Loucy (cell line): Measurements from ENCODE around the gene HPF1.

Experiments used
- H2AFZ ChIP-seq: fragments of 200-600 bp; sonication (generic); 2 replicates; pipeline ENCODE4 v1.6.0; 2016; ENCODE audit warnings: antibody characterized with exemption, mild to moderate bottlenecking, low read length, moderate library complexity
- H3F3A ChIP-seq: fragments of 200-600 bp; 2 replicates; pipeline ENCODE4 v1.6.0; 2016; ENCODE audit warnings: antibody characterized with exemption, low read depth, mild to moderate bottlenecking
- H3K27me3 ChIP-seq: fragments of 200-600 bp; sonication (generic); 2 replicates; pipeline ENCODE4 v1.6.1; 2014; ENCODE audit warnings: low read length, mild to moderate bottlenecking; ENCODE audit not compliant: insufficient read depth, poor library complexity, severe bottlenecking
- H3K36me3 ChIP-seq: fragments of 200-600 bp; sonication (generic); 2 replicates; pipeline ENCODE4 v1.6.1; 2016; ENCODE audit warnings: low read length; ENCODE audit not compliant: insufficient read depth
- H3K4me1 ChIP-seq: fragments of 200-600 bp; sonication (generic); 2 replicates; pipeline ENCODE4 v1.5.1; 2014; ENCODE audit warnings: low read length, mild to moderate bottlenecking; ENCODE audit not compliant: insufficient read depth, poor library complexity, severe bottlenecking
- H3K4me2 ChIP-seq: fragments of 200-600 bp; sonication (generic); 2 replicates; pipeline ENCODE4 v1.6.0; 2014; ENCODE audit warnings: antibody characterized with exemption, low read length, low read depth, mild to moderate bottlenecking; ENCODE audit not compliant: poor library complexity, severe bottlenecking
- H3K4me3 ChIP-seq: fragments of 200-600 bp; sonication (generic); 2 replicates; pipeline ENCODE4 v1.5.1; 2014; ENCODE audit warnings: low read length, mild to moderate bottlenecking, mixed read lengths; ENCODE audit not compliant: poor library complexity, severe bottlenecking
- H3K79me2 ChIP-seq: fragments of 200-600 bp; sonication (generic); 2 replicates; pipeline ENCODE4 v1.6.1; 2014; ENCODE audit warnings: low read length; ENCODE audit not compliant: insufficient read depth
- H3K9ac ChIP-seq: fragments of 200-600 bp; sonication (generic); 2 replicates; pipeline ENCODE4 v1.6.0; 2014; ENCODE audit warnings: mild to moderate bottlenecking, low read depth, low read length, moderate library complexity; ENCODE audit not compliant: poor library complexity, severe bottlenecking
- H3K9me2 ChIP-seq: fragments of 200-600 bp; sonication (generic); replicated peaks from 2 replicates; pipeline ENCODE4 v1.6.1; 2016; ENCODE audit warnings: low read depth, low read length, mixed read lengths
- H3K9me3 ChIP-seq: fragments of 200-600 bp; sonication (generic); 2 replicates; pipeline ENCODE4 v1.6.1; 2014; ENCODE audit warnings: mild to moderate bottlenecking, antibody characterized with exemption, low read length, low read depth; ENCODE audit not compliant: insufficient read depth
- H4K20me1 ChIP-seq: fragments of 200-600 bp; sonication (generic); 2 replicates; pipeline ENCODE4 v1.6.0; 2014; ENCODE audit warnings: antibody characterized with exemption, low read length, mild to moderate bottlenecking; ENCODE audit not compliant: insufficient read depth, poor library complexity, severe bottlenecking
- CTCF ChIP-seq: fragments of 200-600 bp; sonication (generic); conservative IDR thresholded peaks from 2 replicates; pipeline ENCODE4 v1.5.1; 2014; ENCODE audit warnings: mild to moderate bottlenecking, antibody characterized with exemption, low read length
- EZH2phosphoT487 ChIP-seq: fragments of 200-600 bp; IDR thresholded peaks from 2 replicates; pipeline ENCODE4 v1.6.1; 2018; ENCODE audit warnings: antibody characterized with exemption, mild to moderate bottlenecking, moderate library complexity, borderline replicate concordance

Gene HPF1

DNA sequence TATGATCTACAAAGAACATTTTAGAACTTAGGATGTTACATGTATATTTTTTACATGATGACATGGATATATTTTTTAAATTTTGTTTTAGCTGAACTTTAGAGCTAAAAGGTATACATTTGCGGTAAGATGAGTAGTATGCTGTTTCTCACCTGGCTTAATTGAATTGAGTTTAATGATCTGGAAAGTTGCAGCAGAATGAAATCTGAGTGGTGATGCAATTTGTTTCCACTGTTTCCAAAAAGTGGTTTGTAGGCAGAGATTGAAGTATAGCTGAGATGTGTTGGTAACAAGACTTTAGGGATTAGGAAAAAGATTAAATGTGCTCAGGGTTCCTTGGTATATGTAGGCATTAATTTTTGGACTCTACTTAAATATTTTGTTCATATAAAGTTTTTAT lies 68.1 kb downstream of the HPF1 start:
- TF ChIP-seq CTCF = no peak
- no peak for TF ChIP-seq EZH2phosphoT487
- no peaks in the 10 kb centered on the region for H3K9me3 ChIP-seq
- no peak overlapping the region for H3K9ac ChIP-seq
- H3K4me3 ChIP-seq = no peak overlapping the region
- H4K20me1 ChIP-seq = no peaks in the 10 kb centered on the region
- H3K9me2 ChIP-seq = no peaks in the 10 kb centered on the region
- no peak overlapping the region for H3K4me2 ChIP-seq
- no peaks in the 10 kb centered on the region for H3K27me3 ChIP-seq
- H3K79me2 ChIP-seq = no peaks in the 10 kb centered on the region
- H3K36me3 ChIP-seq = peaks cover 4% of the 10 kb centered on the region; the same call in 1 of the 2 replicates
- H2AFZ ChIP-seq = no peak overlapping the region
- no peaks in the 10 kb centered on the region for H3K4me1 ChIP-seq
- H3F3A ChIP-seq = no peaks in the 10 kb centered on the region

DNA sequence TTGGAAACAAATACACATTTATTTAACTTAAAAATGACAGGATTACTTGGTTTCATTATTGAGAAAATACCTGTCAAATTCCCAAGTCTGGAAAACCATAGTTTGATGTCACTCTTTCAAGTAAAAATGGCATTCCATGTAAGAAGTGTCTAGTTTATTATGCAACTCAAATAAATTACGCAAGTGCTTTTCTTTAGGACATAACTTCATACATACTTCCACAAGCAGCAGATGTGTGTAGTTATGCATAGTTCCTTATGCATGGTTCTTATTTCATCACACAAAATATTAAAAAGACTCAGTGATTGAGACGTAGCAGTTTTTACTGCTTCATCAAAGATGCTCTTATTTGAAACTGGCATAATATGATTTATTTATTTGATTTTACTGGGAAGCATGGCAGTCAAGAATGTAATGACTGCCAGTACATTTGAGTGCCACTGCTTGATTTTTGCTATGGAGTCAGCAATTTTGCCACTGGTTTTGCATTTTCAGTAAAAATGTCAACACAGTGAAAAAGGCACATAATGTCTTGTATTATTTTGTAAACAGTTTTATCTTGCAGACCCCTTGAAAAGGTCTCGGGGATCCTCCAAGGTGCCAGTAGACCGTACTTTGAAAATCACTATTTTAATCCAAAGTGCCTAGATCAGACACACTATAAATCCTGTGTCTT lies 75.2 kb downstream of the HPF1 start:
- H3K4me1 ChIP-seq = no peaks in the 10 kb centered on the region
- H3K36me3 ChIP-seq = no peaks in the 10 kb centered on the region; the same call in 1 of the 2 replicates
- no peaks in the 10 kb centered on the region for H4K20me1 ChIP-seq
- H3K79me2 ChIP-seq = no peaks in the 10 kb centered on the region
- no peak overlapping the region for H3K4me2 ChIP-seq
- no peaks in the 10 kb centered on the region for H3F3A ChIP-seq
- H2AFZ ChIP-seq = no peak overlapping the region
- H3K4me3 ChIP-seq = no peak overlapping the region
- TF ChIP-seq CTCF = no peak
- TF ChIP-seq EZH2phosphoT487 = no peak
- no peaks in the 10 kb centered on the region for H3K9me3 ChIP-seq
- no peaks in the 10 kb centered on the region for H3K27me3 ChIP-seq
- no peaks in the 10 kb centered on the region for H3K9me2 ChIP-seq
- no peak overlapping the region for H3K9ac ChIP-seq
